ENCODE measurements around the gene TTC21B.

The TTC21B gene

GRCh38 chr2:165952085-165952484 lies 1.5 kb downstream of the TTC21B start:
- Mint-ChIP-seq H3K36me3 (ENCODE audit: low read depth) (peaks cover 6% of the 10 kb centered on the region), H3K4me3 (no peak overlapping the region), H3K27me3 (ENCODE audit: low read depth) (no peaks in the 10 kb centered on the region), H3K9me3 (no peaks in the 10 kb centered on the region), H3K4me1 (ENCODE audit: low read depth) (peaks cover 9% of the 10 kb centered on the region), H3K27ac (no peak overlapping the region)

GRCh38 chr2:165950438-165950837 lies 3.1 kb downstream of the TTC21B start:
- Mint-ChIP-seq H3K27ac (no peak overlapping the region), H3K36me3 (ENCODE audit: low read depth) (peaks cover 6% of the 10 kb centered on the region), H3K27me3 (ENCODE audit: low read depth) (no peaks in the 10 kb centered on the region), H3K9me3 (no peaks in the 10 kb centered on the region), H3K4me3 (no peak overlapping the region), H3K4me1 (ENCODE audit: low read depth) (peaks cover 9% of the 10 kb centered on the region)

- Mint-ChIP-seq H3K4me1 (ENCODE audit: low read depth) (peaks cover 5% of the 10 kb centered on the region), H3K9me3 (no peaks in the 10 kb centered on the region), H3K4me3 (no peak overlapping the region), H3K27ac (no peak overlapping the region), H3K27me3 (ENCODE audit: low read depth) (no peaks in the 10 kb centered on the region), H3K36me3 (ENCODE audit: low read depth) (peaks cover 32% of the 10 kb centered on the region)
Observed at GRCh38 chr2:165941827-165942226, 11.7 kb downstream of the TTC21B start.

GRCh38 chr2:165938237-165938636 lies 15.3 kb downstream of the TTC21B start:
- peaks cover 3% of the 10 kb centered on the region for H3K4me1 Mint-ChIP-seq (ENCODE audit: low read depth)
- no peak overlapping the region for H3K27ac Mint-ChIP-seq
- peaks cover 37% of the 10 kb centered on the region for H3K36me3 Mint-ChIP-seq (ENCODE audit: low read depth)
- H3K9me3 Mint-ChIP-seq: no peaks in the 10 kb centered on the region
- no peaks in the 10 kb centered on the region for H3K27me3 Mint-ChIP-seq (ENCODE audit: low read depth)
- H3K4me3 Mint-ChIP-seq: no peak overlapping the region

- Mint-ChIP-seq H3K4me1 (ENCODE audit: low read depth) (no peaks in the 10 kb centered on the region), H3K4me3 (no peak overlapping the region), H3K27me3 (ENCODE audit: low read depth) (no peaks in the 10 kb centered on the region), H3K9me3 (no peaks in the 10 kb centered on the region), H3K36me3 (ENCODE audit: low read depth) (peaks cover 21% of the 10 kb centered on the region), H3K27ac (no peak overlapping the region)
Observed at GRCh38 chr2:165933211-165933910, 20.2 kb downstream of the TTC21B start.

GRCh38 chr2:165927774-165928173 lies 25.8 kb downstream of the TTC21B start:
- no peaks in the 10 kb centered on the region for H3K9me3 Mint-ChIP-seq
- no peaks in the 10 kb centered on the region for H3K27me3 Mint-ChIP-seq (ENCODE audit: low read depth)
- H3K4me1 Mint-ChIP-seq (ENCODE audit: low read depth): peaks cover 1% of the 10 kb centered on the region
- no peak overlapping the region for H3K4me3 Mint-ChIP-seq
- H3K36me3 Mint-ChIP-seq (ENCODE audit: low read depth): peaks cover 17% of the 10 kb centered on the region
- no peak overlapping the region for H3K27ac Mint-ChIP-seq

GRCh38 chr2:165927353-165927752 lies 26.2 kb downstream of the TTC21B start:
- Mint-ChIP-seq H3K9me3 (no peaks in the 10 kb centered on the region), H3K36me3 (ENCODE audit: low read depth) (peaks cover 20% of the 10 kb centered on the region), H3K4me3 (no peak overlapping the region), H3K27me3 (ENCODE audit: low read depth) (no peaks in the 10 kb centered on the region), H3K4me1 (ENCODE audit: low read depth) (peaks cover 3% of the 10 kb centered on the region), H3K27ac (no peak overlapping the region)

- no peaks in the 10 kb centered on the region for H3K9me3 Mint-ChIP-seq
- no peak overlapping the region for H3K4me3 Mint-ChIP-seq
- no peaks in the 10 kb centered on the region for H3K27me3 Mint-ChIP-seq (ENCODE audit: low read depth)
- H3K27ac Mint-ChIP-seq: no peak overlapping the region
- H3K4me1 Mint-ChIP-seq (ENCODE audit: low read depth): peaks cover 14% of the 10 kb centered on the region
- peaks cover 21% of the 10 kb centered on the region for H3K36me3 Mint-ChIP-seq (ENCODE audit: low read depth)
Observed at GRCh38 chr2:165924946-165925345, 28.6 kb downstream of the TTC21B start.

GRCh38 chr2:165920748-165921147 lies 32.8 kb downstream of the TTC21B start:
- peaks cover 17% of the 10 kb centered on the region for H3K36me3 Mint-ChIP-seq (ENCODE audit: low read depth)
- peaks cover 15% of the 10 kb centered on the region for H3K4me1 Mint-ChIP-seq (ENCODE audit: low read depth)
- H3K9me3 Mint-ChIP-seq: no peaks in the 10 kb centered on the region
- H3K27ac Mint-ChIP-seq: peak overlapping the region; percentile 52
- no peak overlapping the region for H3K4me3 Mint-ChIP-seq
- H3K27me3 Mint-ChIP-seq (ENCODE audit: low read depth): no peaks in the 10 kb centered on the region

GRCh38 chr2:165913636-165914035 lies 39.9 kb downstream of the TTC21B start:
- no peak overlapping the region for H3K27ac Mint-ChIP-seq
- no peak overlapping the region for H3K4me3 Mint-ChIP-seq
- H3K27me3 Mint-ChIP-seq (ENCODE audit: low read depth): no peaks in the 10 kb centered on the region
- peaks cover 18% of the 10 kb centered on the region for H3K36me3 Mint-ChIP-seq (ENCODE audit: low read depth)
- H3K9me3 Mint-ChIP-seq: no peaks in the 10 kb centered on the region
- no peaks in the 10 kb centered on the region for H3K4me1 Mint-ChIP-seq (ENCODE audit: low read depth)

- Mint-ChIP-seq H3K4me1 (ENCODE audit: low read depth) (no peaks in the 10 kb centered on the region), H3K36me3 (ENCODE audit: low read depth) (peaks cover 17% of the 10 kb centered on the region), H3K4me3 (no peak overlapping the region), H3K9me3 (no peaks in the 10 kb centered on the region), H3K27ac (no peak overlapping the region), H3K27me3 (ENCODE audit: low read depth) (no peaks in the 10 kb centered on the region)
Observed at GRCh38 chr2:165911981-165912380, 41.6 kb downstream of the TTC21B start.

GRCh38 chr2:165911231-165911630 lies 42.3 kb downstream of the TTC21B start:
- Mint-ChIP-seq H3K9me3 (no peaks in the 10 kb centered on the region), H3K27me3 (ENCODE audit: low read depth) (no peaks in the 10 kb centered on the region), H3K4me3 (no peak overlapping the region), H3K27ac (no peak overlapping the region), H3K36me3 (ENCODE audit: low read depth) (peaks cover 14% of the 10 kb centered on the region), H3K4me1 (ENCODE audit: low read depth) (no peaks in the 10 kb centered on the region)

GRCh38 chr2:165909466-165909865 lies 44.1 kb downstream of the TTC21B start:
- H3K27ac Mint-ChIP-seq: no peak overlapping the region
- H3K9me3 Mint-ChIP-seq: no peaks in the 10 kb centered on the region
- no peak overlapping the region for H3K4me3 Mint-ChIP-seq
- H3K4me1 Mint-ChIP-seq (ENCODE audit: low read depth): peaks cover 6% of the 10 kb centered on the region
- peaks cover 20% of the 10 kb centered on the region for H3K36me3 Mint-ChIP-seq (ENCODE audit: low read depth)
- H3K27me3 Mint-ChIP-seq (ENCODE audit: low read depth): no peaks in the 10 kb centered on the region

GRCh38 chr2:165905854-165906253 lies 47.7 kb downstream of the TTC21B start:
- H3K27ac Mint-ChIP-seq: no peak overlapping the region
- no peaks in the 10 kb centered on the region for H3K9me3 Mint-ChIP-seq
- H3K4me3 Mint-ChIP-seq: no peak overlapping the region
- peaks cover 13% of the 10 kb centered on the region for H3K4me1 Mint-ChIP-seq (ENCODE audit: low read depth)
- H3K27me3 Mint-ChIP-seq (ENCODE audit: low read depth): no peaks in the 10 kb centered on the region
- peaks cover 17% of the 10 kb centered on the region for H3K36me3 Mint-ChIP-seq (ENCODE audit: low read depth)

GRCh38 chr2:165905269-165905668 lies 48.3 kb downstream of the TTC21B start:
- Mint-ChIP-seq H3K36me3 (ENCODE audit: low read depth) (peaks cover 17% of the 10 kb centered on the region), H3K27ac (no peak overlapping the region), H3K4me3 (no peak overlapping the region)

GRCh38 chr2:165904432-165904831 lies 49.1 kb downstream of the TTC21B start:
- Mint-ChIP-seq H3K36me3 (ENCODE audit: low read depth) (peaks cover 15% of the 10 kb centered on the region), H3K4me3 (no peak overlapping the region), H3K27me3 (ENCODE audit: low read depth) (no peaks in the 10 kb centered on the region), H3K4me1 (ENCODE audit: low read depth) (peaks cover 13% of the 10 kb centered on the region), H3K9me3 (no peaks in the 10 kb centered on the region), H3K27ac (no peak overlapping the region)

More at GRCh38 chr2:165905269-165905668, 48.3 kb downstream of the TTC21B start:
- H3K4me1 Mint-ChIP-seq (ENCODE audit: low read depth): peaks cover 13% of the 10 kb centered on the region
- H3K9me3 Mint-ChIP-seq: no peaks in the 10 kb centered on the region
- H3K27me3 Mint-ChIP-seq (ENCODE audit: low read depth): no peaks in the 10 kb centered on the region

Data from T-helper 1 cell treated with Interleukin-12 subunit alpha and Interleukin-12 subunit beta and Interleukin-4 antibody, amounts not matched to agents 30 μg/mL and 1 μg/mL, for 36 hours (primary cell).